OCI-LY1 (cell line): Measurements from ENCODE around the gene TTC28.
"Not testable (repeated sequence)": the region's sequence is repeated elsewhere in the genome, so short reads cannot be mapped to it uniquely, and the experiment has no call there.

ENCODE experiments used
- H2AFZ ChIP-seq: fragments of 200-600 bp; sonication (generic), shearing (Covaris generic); 2 replicates; pipeline ENCODE4 v1.6.0; 2014; ENCODE audit warnings: antibody characterized with exemption, mild to moderate bottlenecking, low read length
- H3F3A ChIP-seq: fragments of 200-600 bp; sonication (generic), shearing (Covaris generic); 2 replicates; pipeline ENCODE4 v1.6.0; 2014; ENCODE audit warnings: mild to moderate bottlenecking, antibody characterized with exemption, low read length, moderate library complexity; ENCODE audit not compliant: insufficient read depth
- H3K27ac ChIP-seq: fragments of 200-600 bp; sonication (generic); 2 replicates; pipeline ENCODE4 v1.5.1; 2014; ENCODE audit warnings: low read length, mixed run types, mild to moderate bottlenecking, low read depth; ENCODE audit not compliant: poor library complexity, severe bottlenecking
- H3K27me3 ChIP-seq: fragments of 200-600 bp; sonication (generic); 2 replicates; pipeline ENCODE4 v1.6.0; 2014; ENCODE audit warnings: antibody characterized with exemption, mild to moderate bottlenecking, low read length, moderate library complexity; ENCODE audit not compliant: insufficient read depth
- H3K36me3 ChIP-seq: fragments of 200-600 bp; sonication (generic); 2 replicates; pipeline ENCODE4 v1.6.1; 2014; ENCODE audit warnings: mild to moderate bottlenecking, antibody characterized with exemption, low read length, moderate library complexity, mixed read lengths; ENCODE audit not compliant: insufficient read depth
- H3K4me1 ChIP-seq: fragments of 200-600 bp; sonication (generic); 2 replicates; pipeline ENCODE4 v1.5.1; 2014; ENCODE audit warnings: mild to moderate bottlenecking, low read length, moderate library complexity; ENCODE audit not compliant: insufficient read depth, severe bottlenecking
- H3K4me2 ChIP-seq: fragments of 200-600 bp; sonication (generic), shearing (Covaris generic); 2 replicates; pipeline ENCODE4 v1.6.1; 2014; ENCODE audit warnings: low read length
- H3K4me3 ChIP-seq: fragments of 200-600 bp; sonication (generic); 2 replicates; pipeline ENCODE4 v1.5.1; 2014; ENCODE audit warnings: low read length, low read depth, mild to moderate bottlenecking, mixed read lengths; ENCODE audit not compliant: poor library complexity, severe bottlenecking
- H3K79me2 ChIP-seq: fragments of 200-600 bp; shearing (Covaris generic); 2 replicates; pipeline ENCODE4 v1.6.1; 2016; ENCODE audit warnings: mixed run types, low read length, mixed read lengths; ENCODE audit not compliant: insufficient read depth
- H3K9ac ChIP-seq: fragments of 200-600 bp; sonication (generic), shearing (Covaris generic); 2 replicates; pipeline ENCODE4 v1.6.1; 2014; ENCODE audit warnings: mild to moderate bottlenecking, low read length, mixed read lengths
- H3K9me2 ChIP-seq: fragments of 200-600 bp; sonication (generic), shearing (Covaris generic); 2 replicates; pipeline ENCODE4 v1.6.1; 2014; ENCODE audit warnings: low read depth, mild to moderate bottlenecking, low read length, mixed read lengths
- H3K9me3 ChIP-seq: fragments of 200-600 bp; shearing (Covaris generic); 2 replicates; pipeline ENCODE4 v1.6.1; 2014; ENCODE audit warnings: low read length, mixed read lengths
- H4K20me1 ChIP-seq: fragments of 200-600 bp; sonication (generic), shearing (Covaris generic); 2 replicates; pipeline ENCODE4 v1.6.0; 2016; ENCODE audit warnings: mild to moderate bottlenecking, low read length; ENCODE audit not compliant: insufficient read depth
- CTCF ChIP-seq: fragments of 200-600 bp; sonication (generic), shearing (Covaris generic); IDR thresholded peaks from 2 replicates; pipeline ENCODE4 v1.5.1; 2017; ENCODE audit warnings: mild to moderate bottlenecking, antibody characterized with exemption, low read length, moderate library complexity, mixed read lengths
- EZH2 ChIP-seq: fragments of 200-600 bp; sonication (generic), shearing (Covaris generic); IDR thresholded peaks from 2 replicates; pipeline ENCODE4 v1.8.0; 2017; ENCODE audit warnings: borderline replicate concordance, mixed run types, mild to moderate bottlenecking, antibody characterized with exemption, low read length, moderate library complexity, mixed read lengths

The TTC28 gene

DNA sequence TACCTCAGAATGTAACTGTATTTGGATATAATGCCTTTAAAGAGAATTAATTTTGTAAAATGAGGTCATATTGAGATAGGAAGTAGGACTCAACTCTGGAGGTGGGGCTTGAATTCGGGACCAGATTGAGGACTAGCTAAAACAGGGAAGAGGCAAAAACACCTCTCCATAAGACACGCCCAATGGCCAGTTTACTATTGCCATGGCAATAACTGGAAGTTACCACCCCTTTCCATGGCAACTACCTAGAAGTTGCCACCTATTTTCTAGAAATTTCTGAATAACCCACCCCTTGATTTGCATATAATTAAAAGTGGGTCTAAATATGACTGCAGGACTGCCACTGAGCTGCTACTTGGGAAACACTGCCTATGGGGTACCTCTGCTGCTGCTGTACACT is 206.4 kb downstream of the TTC28 start:
- no peak overlapping the region for H3K27ac ChIP-seq
- no peak overlapping the region for H2AFZ ChIP-seq
- no peak for TF ChIP-seq CTCF
- TF ChIP-seq EZH2: no peak

GRCh38 chr22:28467055-28467454 is 212.6 kb downstream of the TTC28 start:
- H3K27ac ChIP-seq, H3K27me3 ChIP-seq, H2AFZ ChIP-seq, H3K4me3 ChIP-seq, H4K20me1 ChIP-seq, H3K9me3 ChIP-seq, H3K9ac ChIP-seq, H3K36me3 ChIP-seq, H3K79me2 ChIP-seq, H3F3A ChIP-seq, H3K4me1 ChIP-seq, H3K4me2 ChIP-seq, H3K9me2 ChIP-seq: not testable (repeated sequence)

More for the DNA sequence above, 206.4 kb downstream of the TTC28 start:
- no peaks in the 10 kb centered on the region for H3K27me3 ChIP-seq
- H3K9me3 ChIP-seq: no peaks in the 10 kb centered on the region
- H3K9me2 ChIP-seq: no peaks in the 10 kb centered on the region; the same call in 1 of the 2 replicates
- H3K4me2 ChIP-seq: no peak overlapping the region
- H3K4me1 ChIP-seq: no peaks in the 10 kb centered on the region
- no peak overlapping the region for H3K4me3 ChIP-seq
- H3K36me3 ChIP-seq: no peaks in the 10 kb centered on the region
- no peaks in the 10 kb centered on the region for H3K79me2 ChIP-seq
- H3K9ac ChIP-seq: no peak overlapping the region
- H4K20me1 ChIP-seq: no peaks in the 10 kb centered on the region
- no peaks in the 10 kb centered on the region for H3F3A ChIP-seq

- Histone ChIP-seq H3K9me3 (no peaks in the 10 kb centered on the region), H3K9ac (no peak overlapping the region), H3K27ac (no peak overlapping the region)
Measured at GRCh38 chr22:28466399-28466798, 213.2 kb downstream of the TTC28 start.

More at GRCh38 chr22:28466399-28466798, 213.2 kb downstream of the TTC28 start:
- Histone ChIP-seq H3K4me1 (no peaks in the 10 kb centered on the region), H3K4me2 (no peak overlapping the region), H3F3A (no peaks in the 10 kb centered on the region), H3K9me2 (no peaks in the 10 kb centered on the region), H3K4me3 (no peak overlapping the region), H3K36me3 (no peaks in the 10 kb centered on the region), H3K79me2 (no peaks in the 10 kb centered on the region), H3K27me3 (no peaks in the 10 kb centered on the region), H4K20me1 (no peaks in the 10 kb centered on the region), H2AFZ (no peak overlapping the region)
- no peak for TF ChIP-seq CTCF
- TF ChIP-seq EZH2: no peak
